Uterus (tissue), 2 donors: Measurements from ENCODE around the gene LPP.

Experiments used
- CTCF ChIP-seq, 4 experiments: fragments of 200-600 bp in 2 of 4; fragments of 450-650 bp in 2 of 4; sonication (generic) in 2 of 4; IDR thresholded peaks; one replicate each; pipeline ENCODE4 v1.5.1; 2016 to 2019; ENCODE audit warnings: antibody characterized with exemption in 4 of 4, mild to moderate bottlenecking in 2 of 4, moderate library complexity in 1 of 4
- POLR2A ChIP-seq, 2 donors: fragments of 450-650 bp; IDR thresholded peaks; one replicate each; pipeline ENCODE4 v1.6.1; 2016; ENCODE audit warnings: antibody characterized with exemption in 2 of 2, mild to moderate bottlenecking in 1 of 2, moderate library complexity in 1 of 2

GRCh38 chr3:188522115-188522514 lies 368.2 kb downstream of the LPP start:
- no peak for TF ChIP-seq CTCF (IDR thresholded peaks at IDR 0.05)
- no peak for TF ChIP-seq POLR2A (IDR thresholded peaks at IDR 0.05)
